GM23338 (cell line): ENCODE data around the gene PAX5.

Source experiments
- EZH2phosphoT487 ChIP-seq: fragments of 200-600 bp; sonication (generic); IDR thresholded peaks from one replicate; pipeline ENCODE4 v1.8.1; 2018; ENCODE audit warnings: antibody characterized with exemption; ENCODE audit not compliant: unreplicated experiment
- JUNB ChIP-seq: IDR thresholded peaks from one replicate; pipeline ENCODE4 v1.6.1; 2016; ENCODE audit warnings: antibody characterized with exemption; ENCODE audit not compliant: unreplicated experiment
- ZNF331 ChIP-seq: fragments of 250-450 bp; sonication (Bioruptor Pico); IDR thresholded peaks from 2 replicates; pipeline ENCODE4 v1.5.0; 2020; ENCODE audit warnings: low read depth, mild to moderate bottlenecking, moderate library complexity
- TF ChIP-seq, protein P1 (sequence below), 2 experiments: fragments of 200-600 bp in 1 of 2; sonication (generic) in 1 of 2; conservative IDR thresholded peaks; 2 replicates each; pipeline versions ENCODE4 v1.5.1 to v1.6.1; 2016 to 2017; ENCODE audit warnings: antibody characterized with exemption in 2 of 2, low read depth in 2 of 2, mild to moderate bottlenecking in 2 of 2, moderate library complexity in 1 of 2
- TF ChIP-seq, protein P2 (sequence below): IDR thresholded peaks from one replicate; pipeline ENCODE4 v1.6.1; 2018; ENCODE audit warnings: antibody characterized with exemption; ENCODE audit not compliant: unreplicated experiment

DNA sequence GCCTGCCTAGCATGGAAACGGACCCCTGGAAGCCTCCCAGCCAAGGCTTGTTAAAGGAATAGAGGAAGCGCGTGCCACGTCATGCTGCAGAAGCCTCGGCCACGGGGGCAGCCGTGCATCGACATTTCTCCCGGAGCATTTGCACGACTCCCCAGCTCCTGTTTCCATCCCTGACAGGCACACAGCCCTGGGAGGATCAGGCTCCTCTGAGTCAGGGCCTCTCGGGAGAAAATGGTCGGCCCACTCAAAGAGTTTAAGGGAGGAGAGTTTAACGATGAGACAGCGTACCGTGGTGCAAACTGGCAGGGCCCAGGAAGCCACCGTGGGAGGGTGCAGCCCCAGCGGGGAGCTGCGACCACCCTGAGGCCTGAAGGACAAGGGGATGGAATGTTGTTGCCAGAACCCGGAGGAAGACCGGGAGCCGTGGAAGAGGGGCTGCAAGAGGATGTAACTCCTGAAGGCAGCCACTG lies 213.6 kb downstream of the PAX5 start:
- TF ChIP-seq, protein P1, sequence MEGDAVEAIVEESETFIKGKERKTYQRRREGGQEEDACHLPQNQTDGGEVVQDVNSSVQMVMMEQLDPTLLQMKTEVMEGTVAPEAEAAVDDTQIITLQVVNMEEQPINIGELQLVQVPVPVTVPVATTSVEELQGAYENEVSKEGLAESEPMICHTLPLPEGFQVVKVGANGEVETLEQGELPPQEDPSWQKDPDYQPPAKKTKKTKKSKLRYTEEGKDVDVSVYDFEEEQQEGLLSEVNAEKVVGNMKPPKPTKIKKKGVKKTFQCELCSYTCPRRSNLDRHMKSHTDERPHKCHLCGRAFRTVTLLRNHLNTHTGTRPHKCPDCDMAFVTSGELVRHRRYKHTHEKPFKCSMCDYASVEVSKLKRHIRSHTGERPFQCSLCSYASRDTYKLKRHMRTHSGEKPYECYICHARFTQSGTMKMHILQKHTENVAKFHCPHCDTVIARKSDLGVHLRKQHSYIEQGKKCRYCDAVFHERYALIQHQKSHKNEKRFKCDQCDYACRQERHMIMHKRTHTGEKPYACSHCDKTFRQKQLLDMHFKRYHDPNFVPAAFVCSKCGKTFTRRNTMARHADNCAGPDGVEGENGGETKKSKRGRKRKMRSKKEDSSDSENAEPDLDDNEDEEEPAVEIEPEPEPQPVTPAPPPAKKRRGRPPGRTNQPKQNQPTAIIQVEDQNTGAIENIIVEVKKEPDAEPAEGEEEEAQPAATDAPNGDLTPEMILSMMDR (conservative IDR thresholded peaks at IDR 0.05; ENCODE audit: low read depth in 2 of 2), result no peak
- TF ChIP-seq EZH2phosphoT487, result no peak
- TF ChIP-seq, protein P2, sequence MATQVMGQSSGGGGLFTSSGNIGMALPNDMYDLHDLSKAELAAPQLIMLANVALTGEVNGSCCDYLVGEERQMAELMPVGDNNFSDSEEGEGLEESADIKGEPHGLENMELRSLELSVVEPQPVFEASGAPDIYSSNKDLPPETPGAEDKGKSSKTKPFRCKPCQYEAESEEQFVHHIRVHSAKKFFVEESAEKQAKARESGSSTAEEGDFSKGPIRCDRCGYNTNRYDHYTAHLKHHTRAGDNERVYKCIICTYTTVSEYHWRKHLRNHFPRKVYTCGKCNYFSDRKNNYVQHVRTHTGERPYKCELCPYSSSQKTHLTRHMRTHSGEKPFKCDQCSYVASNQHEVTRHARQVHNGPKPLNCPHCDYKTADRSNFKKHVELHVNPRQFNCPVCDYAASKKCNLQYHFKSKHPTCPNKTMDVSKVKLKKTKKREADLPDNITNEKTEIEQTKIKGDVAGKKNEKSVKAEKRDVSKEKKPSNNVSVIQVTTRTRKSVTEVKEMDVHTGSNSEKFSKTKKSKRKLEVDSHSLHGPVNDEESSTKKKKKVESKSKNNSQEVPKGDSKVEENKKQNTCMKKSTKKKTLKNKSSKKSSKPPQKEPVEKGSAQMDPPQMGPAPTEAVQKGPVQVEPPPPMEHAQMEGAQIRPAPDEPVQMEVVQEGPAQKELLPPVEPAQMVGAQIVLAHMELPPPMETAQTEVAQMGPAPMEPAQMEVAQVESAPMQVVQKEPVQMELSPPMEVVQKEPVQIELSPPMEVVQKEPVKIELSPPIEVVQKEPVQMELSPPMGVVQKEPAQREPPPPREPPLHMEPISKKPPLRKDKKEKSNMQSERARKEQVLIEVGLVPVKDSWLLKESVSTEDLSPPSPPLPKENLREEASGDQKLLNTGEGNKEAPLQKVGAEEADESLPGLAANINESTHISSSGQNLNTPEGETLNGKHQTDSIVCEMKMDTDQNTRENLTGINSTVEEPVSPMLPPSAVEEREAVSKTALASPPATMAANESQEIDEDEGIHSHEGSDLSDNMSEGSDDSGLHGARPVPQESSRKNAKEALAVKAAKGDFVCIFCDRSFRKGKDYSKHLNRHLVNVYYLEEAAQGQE, result no peak
- TF ChIP-seq ZNF331 (CRISPR knock-in tag), result no peak
- no peak for TF ChIP-seq JUNB
